OCI-LY1 (cell line): Measurements from ENCODE around the gene SLMAP.

Experiments
- CTCF ChIP-seq: fragments of 200-600 bp; sonication (generic), shearing (Covaris generic); IDR thresholded peaks from 2 replicates; pipeline ENCODE4 v1.5.1; 2017; ENCODE audit warnings: mild to moderate bottlenecking, antibody characterized with exemption, low read length, moderate library complexity, mixed read lengths
- EZH2 ChIP-seq: fragments of 200-600 bp; sonication (generic), shearing (Covaris generic); IDR thresholded peaks from 2 replicates; pipeline ENCODE4 v1.8.0; 2017; ENCODE audit warnings: borderline replicate concordance, mixed run types, mild to moderate bottlenecking, antibody characterized with exemption, low read length, moderate library complexity, mixed read lengths

GRCh38 chr3:57826245-57826951 lies 70.3 kb downstream of the SLMAP start:
- TF ChIP-seq CTCF (peak; percentile 51; the same call in 1 of the 2 replicates), EZH2 (no peak)
